NCI-H1092 treated with DMSO at 0.1 percent for 48 hours (cell line): ENCODE measurements around the gene MS4A12.
"Not testable (repeated sequence)": the region's sequence is repeated elsewhere in the genome, so short reads cannot be mapped to it uniquely, and the experiment has no call there.

Source experiments
- DNase-seq: peaks from one replicate; lab custom pipeline; 2025; lab: John Stamatoyannopoulos, UW

Gene MS4A12

DNA sequence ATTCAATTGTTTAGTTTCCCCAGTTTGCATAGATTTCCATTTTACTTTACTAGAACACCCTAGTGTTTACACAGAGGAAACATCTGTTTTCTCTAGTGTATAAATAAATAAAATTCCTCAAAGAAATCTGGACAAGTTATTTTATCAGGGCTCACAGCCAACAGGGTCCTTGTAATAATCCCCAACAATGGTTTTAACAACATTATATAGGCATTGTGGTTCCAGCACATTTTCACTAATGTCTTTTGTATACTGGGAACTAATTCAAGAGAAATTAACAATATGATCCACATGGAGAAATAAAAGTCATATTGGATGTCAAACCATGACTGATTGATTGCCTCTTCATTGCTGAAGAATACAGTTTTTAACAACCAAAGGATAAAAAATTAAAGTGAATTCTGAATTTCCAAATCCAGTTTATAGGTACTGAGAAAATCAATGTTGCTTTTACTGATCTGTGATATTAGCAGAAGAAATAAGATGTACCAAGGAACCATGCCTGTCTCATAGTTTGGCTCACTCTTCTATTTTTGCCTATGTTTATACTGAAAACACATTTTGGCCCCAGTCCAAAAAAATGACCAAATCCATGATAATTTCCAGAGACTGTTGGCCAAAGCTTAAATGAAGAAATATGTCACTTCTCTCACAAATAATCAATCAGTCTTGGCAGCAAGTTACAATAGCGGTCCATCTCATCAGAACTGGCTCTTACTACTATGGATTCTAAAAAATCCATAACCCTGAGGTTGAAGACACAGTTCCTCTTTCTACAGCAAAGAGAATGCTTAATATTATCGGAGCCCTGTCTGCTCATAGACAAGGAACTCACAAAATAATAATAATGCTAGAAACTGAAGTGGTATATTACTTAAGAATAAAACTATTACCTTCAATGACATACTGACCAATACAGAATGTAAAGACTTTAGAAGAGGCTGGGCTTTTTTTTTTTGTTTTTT, 21.2 kb downstream of the MS4A12 start:
- no peak for DNase-seq

DNA sequence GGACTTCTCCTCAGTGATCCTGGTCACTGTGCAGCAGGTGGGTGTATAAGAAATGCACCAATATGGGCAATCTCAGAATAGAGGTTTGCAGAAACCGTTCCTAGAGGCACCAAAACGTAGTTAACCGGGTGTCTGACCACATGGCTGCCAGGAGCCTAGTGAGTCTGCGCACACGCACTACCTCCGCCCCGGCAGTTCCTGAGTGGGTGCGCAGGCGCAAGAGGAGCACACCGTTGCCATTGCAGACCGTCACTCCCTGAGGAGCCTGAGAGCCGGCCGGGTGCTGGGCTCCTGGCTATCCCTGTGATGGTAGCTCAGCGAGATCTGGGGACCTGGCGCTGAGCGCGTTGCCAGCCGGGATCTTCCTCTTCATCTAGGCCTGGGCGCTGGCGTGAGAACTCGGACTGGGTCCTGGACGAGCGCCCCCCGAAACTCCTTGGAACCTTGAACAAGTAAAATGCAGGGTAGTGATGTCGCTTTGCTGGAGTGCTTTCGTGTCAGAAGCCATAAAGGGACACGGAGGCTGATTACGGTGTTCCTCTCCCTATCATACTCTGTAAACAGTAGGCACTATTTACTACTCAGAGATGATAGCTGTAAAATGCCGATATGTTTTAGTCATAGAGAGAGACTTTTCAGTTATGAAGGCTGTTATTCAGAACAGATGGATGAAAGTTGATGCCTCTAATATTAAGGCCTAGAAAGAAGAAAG, 22.7 kb downstream of the MS4A12 start, which contains the start of gene MS4A13:
Gene MS4A13, plus strand, starts transcription at position 249 of the 712 bp plus-strand sequence. CDS start 2,692 bp downstream, outside the sequence.
- DNase-seq: no peak

DNA sequence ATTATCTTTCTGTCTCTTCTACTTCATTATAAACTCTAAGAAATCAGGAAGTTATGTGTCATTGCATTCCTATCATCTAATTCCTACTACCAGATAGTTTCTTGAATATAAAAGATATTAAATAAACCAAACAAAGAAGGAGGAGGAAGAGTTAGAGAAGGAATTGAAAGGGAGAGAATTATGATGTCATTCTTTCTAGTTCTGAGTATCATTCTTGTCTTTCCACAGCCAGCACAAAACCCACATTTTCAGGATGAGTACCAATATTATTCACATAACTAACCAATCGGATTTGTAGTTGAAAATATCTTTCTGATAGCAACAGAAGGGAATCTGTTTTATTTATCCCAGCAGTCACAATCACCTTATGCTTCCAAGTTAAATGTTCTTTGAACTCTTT, 35.9 kb downstream of the MS4A12 start:
- DNase-seq: no peak

DNA sequence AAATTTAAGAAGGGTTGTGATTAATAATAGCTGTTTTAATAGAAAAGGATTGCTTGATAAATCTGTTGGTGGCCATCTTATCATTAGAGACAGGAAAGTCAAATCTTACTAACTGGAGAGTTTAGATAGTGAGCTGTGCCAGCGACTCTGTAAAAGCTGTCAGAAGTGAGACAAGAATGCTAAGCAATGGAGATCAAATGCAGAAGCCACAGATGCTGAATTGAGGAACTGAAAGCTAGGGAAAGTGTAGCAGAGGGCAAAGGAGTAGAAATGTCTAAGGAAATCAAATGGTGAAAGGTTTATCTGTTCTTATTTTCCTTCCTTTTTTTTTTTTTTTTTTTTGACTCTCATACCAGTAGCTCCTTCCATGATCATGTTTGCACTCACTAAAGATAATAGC, 36.4 kb downstream of the MS4A12 start:
- DNase-seq: no peak

DNA sequence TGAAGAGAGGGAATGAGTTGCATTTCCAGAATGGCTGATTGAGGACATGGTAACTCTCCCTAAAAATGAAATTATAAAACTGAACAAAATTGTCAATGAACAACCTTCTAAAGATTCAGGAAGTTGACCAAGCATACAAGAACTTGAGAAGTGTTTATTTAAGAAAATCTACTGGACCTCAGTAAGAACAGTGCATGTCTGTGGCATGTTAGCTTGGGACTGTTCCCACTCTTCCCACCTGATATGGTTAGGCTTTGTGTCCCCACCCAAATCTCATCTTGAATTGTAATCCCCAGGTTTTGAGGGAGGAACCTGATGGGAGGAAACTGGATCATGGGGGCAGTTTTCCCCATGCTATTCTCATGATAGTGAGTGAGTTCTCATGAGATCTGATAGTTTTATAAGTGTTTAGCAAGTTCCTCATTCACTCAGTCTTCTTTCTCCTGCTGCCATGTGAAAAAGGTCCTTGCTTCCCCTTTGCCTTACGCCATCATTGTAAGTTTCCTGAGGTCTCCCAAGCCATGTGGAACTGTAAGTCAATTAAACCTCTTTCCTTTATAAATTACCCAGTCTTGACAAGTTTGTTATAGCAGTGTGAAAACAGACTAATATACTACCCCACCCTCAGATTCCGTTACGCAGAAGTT, 38.0 kb downstream of the MS4A12 start:
- DNase-seq: no peak

DNA sequence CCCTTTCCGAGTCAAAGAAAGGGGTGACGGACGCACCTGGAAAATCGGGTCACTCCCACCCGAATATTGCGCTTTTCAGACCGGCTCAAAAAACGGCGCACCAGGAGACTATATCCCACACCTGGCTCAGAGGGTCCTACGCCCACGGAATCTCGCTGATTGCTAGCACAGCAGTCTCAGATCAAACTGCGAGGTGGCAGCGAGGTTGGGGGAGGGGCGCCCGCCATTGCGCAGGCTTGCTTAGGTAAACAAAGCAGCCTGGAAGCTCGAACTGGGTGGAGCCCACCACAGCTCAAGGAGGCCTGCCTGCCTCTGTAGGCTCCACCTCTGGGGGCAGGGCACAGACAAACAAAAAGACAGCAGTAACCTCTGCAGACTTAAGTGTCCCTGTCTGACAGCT, 39.8 kb downstream of the MS4A12 start:
- not testable (repeated sequence) for DNase-seq

DNA sequence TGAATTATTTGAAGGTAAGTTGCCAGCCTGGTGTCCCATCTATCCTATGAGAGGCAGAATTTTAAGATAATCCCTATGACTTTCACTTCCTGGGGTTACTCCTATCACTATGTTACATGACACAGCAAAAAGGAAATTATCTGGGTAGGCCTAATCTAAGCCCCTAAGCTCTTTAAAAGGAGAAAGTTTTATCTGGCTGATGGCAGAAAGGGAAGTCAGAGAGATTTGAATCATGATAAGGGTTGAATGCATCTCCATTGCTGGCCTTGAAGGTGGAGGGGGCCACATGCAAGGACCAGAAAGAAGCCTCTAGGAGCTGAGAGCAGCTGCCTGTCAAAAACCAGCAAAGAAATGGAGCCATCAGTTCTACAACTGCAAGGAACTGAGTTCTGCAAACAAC, 46.0 kb downstream of the MS4A12 start:
- not testable (repeated sequence) for DNase-seq

DNA sequence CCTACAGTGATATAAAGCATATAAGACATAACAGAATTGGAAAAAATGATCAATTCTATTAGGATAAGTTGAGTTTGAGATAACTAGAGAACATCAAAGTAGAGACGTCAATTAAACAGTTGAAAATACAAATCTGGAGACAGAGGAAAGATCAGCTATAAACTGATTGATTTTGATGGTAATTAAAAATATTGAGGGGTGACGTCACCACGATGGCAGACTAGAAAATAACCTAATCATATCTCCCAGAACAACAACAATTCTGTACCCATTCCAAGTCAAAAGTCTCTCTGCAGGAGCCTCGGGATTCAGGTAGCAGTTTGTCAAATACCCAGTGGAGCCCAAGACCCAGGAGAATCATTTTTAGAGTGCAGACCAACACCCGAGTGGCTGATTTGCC, 51.5 kb downstream of the MS4A12 start:
- no peak for DNase-seq
